ENCODE data around the gene MAB21L4.

Gene MAB21L4

GRCh38 chr2:240884745-240885144 is 11.2 kb downstream of the MAB21L4 start:
- no peaks in the 10 kb centered on the region for H3K27me3 ChIP-seq
- H3K9me3 ChIP-seq: no peaks in the 10 kb centered on the region
- no peak overlapping the region for H3K27ac ChIP-seq
- H3K36me3 ChIP-seq: no peaks in the 10 kb centered on the region
- H3K4me3 ChIP-seq (ENCODE audit: low read depth in 1 of 2, low read length in 1 of 2): no peak overlapping the region
- TF ChIP-seq CTCF (IDR thresholded peaks at IDR 0.05): no peak
- H3K4me1 ChIP-seq (ENCODE audit: control insufficient read depth in 1 of 2, insufficient read depth in 1 of 2, low read depth in 1 of 2, low read length in 1 of 2): peaks cover 3 to 5% of the 10 kb centered on the region in 2 experiments

DNA sequence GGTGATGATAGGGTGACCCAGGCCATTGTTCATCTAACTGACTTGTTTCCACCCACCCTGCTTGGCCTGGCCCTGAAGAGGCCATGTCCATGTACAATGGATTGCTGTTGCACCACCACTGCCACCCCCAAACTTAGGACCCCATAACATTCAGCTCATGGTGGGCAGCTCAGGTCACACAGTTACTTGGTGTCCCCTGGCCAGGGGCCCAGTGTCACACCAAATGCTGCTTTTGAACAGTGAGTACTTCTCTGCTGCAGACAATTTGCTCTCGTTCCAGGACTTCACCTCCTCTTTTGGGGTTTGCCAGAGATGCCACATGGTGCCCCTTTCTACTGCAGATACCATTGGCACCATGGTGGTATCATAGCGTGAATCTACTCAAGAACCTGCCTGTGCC is 11.7 kb downstream of the MAB21L4 start:
- Histone ChIP-seq H3K27me3 (no peaks in the 10 kb centered on the region), H3K9me3 (no peaks in the 10 kb centered on the region), H3K4me3 (ENCODE audit: low read depth in 1 of 2, low read length in 1 of 2) (no peak overlapping the region), H3K27ac (no peak overlapping the region), H3K36me3 (no peaks in the 10 kb centered on the region), H3K4me1 (ENCODE audit: control insufficient read depth in 1 of 2, insufficient read depth in 1 of 2, low read depth in 1 of 2, low read length in 1 of 2) (peaks cover 3 to 5% of the 10 kb centered on the region in 2 experiments)
- no peak for TF ChIP-seq CTCF (IDR thresholded peaks at IDR 0.05)

GRCh38 chr2:240881913-240882312 is 14.0 kb downstream of the MAB21L4 start:
- Histone ChIP-seq H3K4me3 (ENCODE audit: low read depth in 1 of 2, low read length in 1 of 2) (no peak overlapping the region), H3K27ac (no peak overlapping the region), H3K4me1 (ENCODE audit: control insufficient read depth in 1 of 2, insufficient read depth in 1 of 2, low read depth in 1 of 2, low read length in 1 of 2) (peaks cover 3 to 5% of the 10 kb centered on the region in 2 experiments), H3K9me3 (no peaks in the 10 kb centered on the region), H3K36me3 (no peaks in the 10 kb centered on the region), H3K27me3 (no peaks in the 10 kb centered on the region)
- TF ChIP-seq CTCF (IDR thresholded peaks at IDR 0.05): no peak

DNA sequence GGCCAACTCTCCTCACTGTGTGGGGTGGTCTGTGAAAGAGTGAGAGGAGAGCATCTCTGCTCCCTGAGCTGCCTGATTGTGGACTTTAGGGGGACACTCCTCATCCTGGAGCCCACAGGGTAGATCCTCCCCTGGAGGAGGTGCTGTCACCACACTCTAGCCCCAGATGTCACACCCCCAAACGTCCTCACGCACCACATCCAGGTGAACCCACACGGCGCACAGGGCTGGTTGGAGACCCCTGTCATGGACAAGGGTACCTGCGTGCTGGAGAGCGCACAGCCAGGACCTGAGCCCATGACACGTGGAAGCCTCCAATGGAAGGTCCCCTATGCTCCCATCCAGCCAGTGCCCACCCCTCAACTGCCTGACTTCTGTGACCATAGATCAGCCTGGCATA is 16.9 kb downstream of the MAB21L4 start:
- Histone ChIP-seq H3K36me3 (no peaks in the 10 kb centered on the region), H3K27ac (no peak overlapping the region), H3K4me3 (ENCODE audit: low read depth in 1 of 2, low read length in 1 of 2) (no peak overlapping the region), H3K27me3 (no peaks in the 10 kb centered on the region), H3K9me3 (no peaks in the 10 kb centered on the region), H3K4me1 (ENCODE audit: control insufficient read depth in 1 of 2, insufficient read depth in 1 of 2, low read depth in 1 of 2, low read length in 1 of 2) (no peaks in the 10 kb centered on the region)
- TF ChIP-seq CTCF (IDR thresholded peaks at IDR 0.05): no peak

DNA sequence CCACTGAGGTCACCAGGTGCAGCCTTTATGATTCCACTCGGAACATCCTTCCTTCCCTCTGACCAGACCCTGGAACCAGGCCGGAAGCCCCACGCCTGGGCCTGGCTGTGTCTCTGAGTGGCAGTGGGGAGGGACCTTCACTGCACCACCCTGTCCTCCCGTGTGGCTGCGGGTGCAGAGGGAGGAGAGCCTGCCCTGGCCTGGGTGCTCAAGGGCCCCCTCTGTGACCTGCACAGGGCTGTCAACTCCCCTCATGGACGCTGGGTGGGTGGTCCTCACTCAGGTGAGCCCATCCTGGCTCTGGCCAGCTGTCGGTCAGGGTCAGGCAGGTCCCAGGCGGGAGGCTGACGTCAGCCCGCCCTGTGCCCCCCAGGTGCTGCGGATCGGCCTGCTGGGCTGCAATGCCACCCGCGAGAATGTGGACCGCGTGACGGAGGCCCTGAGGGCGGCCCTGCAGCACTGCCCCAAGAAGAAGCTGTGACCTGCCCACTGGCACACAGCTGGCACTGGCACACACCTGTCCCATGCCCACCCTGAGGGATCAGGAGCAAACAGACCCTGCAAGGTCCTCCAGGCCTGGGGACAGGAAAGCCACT is 17.5 kb downstream of the MAB21L4 start:
- Histone ChIP-seq H3K27me3 (no peaks in the 10 kb centered on the region), H3K4me3 (ENCODE audit: low read depth in 1 of 2, low read length in 1 of 2) (no peak overlapping the region), H3K27ac (no peak overlapping the region), H3K9me3 (no peaks in the 10 kb centered on the region), H3K36me3 (no peaks in the 10 kb centered on the region), H3K4me1 (ENCODE audit: control insufficient read depth in 1 of 2, insufficient read depth in 1 of 2, low read depth in 1 of 2, low read length in 1 of 2) (no peaks in the 10 kb centered on the region)
- no peak for TF ChIP-seq CTCF (IDR thresholded peaks at IDR 0.05)

Measured in neutrophil (primary cell).